LoVo (cell line): Measurements from ENCODE around the gene TAF4.

ENCODE experiments used
- DNase-seq: peaks from one replicate; pipeline ENCODE4 v3.0.0-alpha.2; 2016; ENCODE audit warnings: low spot score

TAF4 gene

DNA sequence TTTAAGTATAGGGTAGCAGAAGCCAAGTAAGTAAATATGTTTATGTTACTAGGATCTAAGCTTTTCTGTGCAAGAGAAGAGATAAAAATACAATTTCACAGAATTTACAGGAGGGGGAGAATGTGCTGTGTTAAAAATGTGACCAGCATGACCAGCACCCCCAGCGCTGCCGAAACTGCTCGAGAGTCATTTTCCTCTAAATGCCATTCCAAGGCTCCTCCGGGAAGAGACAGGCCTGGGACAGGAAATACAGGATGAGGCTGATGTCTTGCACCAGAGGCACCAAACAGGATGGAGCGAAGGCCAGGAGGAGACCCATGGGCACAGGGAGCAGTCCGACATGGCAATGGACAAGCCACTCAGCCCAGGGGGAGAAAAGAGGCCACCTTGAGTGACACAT, 21.1 kb downstream of the TAF4 start:
- DNase-seq, result no peak

DNA sequence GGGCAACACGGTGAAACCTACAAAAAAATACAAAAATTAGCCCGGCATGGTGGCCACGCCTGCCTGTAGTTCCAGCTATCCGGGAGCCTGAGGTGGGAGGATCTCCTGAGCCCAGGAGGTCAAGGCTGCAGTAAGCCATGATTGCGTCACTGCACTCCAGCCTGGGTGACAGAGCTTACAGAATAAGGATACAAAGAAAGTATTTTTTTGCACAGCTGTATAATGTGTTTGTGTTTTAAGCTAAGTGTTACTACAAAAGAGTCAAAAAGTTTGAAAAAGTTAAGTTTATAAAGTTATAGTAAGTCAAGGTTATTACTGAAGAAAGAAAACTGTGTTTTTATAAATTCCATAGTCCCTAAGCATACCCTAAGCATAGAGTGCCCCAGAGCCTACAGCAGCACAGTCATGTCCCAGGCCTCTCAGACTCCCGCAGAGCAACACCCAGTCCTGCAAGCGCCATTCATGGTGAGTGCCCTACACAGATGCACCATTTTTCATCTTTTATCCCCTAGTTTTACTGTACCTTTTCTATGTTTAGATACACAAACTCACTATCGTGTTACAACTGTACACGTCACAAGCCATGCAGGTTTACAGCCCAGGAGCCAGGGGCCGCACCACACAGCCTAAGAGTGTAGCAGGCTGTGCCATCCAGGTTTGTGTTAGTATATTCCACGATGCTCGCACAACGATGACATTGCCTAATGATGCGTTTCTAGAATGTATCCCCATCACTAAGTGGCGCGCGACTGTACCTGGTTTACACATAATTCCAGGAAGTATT, 22.4 kb downstream of the TAF4 start:
- no peak for DNase-seq

DNA sequence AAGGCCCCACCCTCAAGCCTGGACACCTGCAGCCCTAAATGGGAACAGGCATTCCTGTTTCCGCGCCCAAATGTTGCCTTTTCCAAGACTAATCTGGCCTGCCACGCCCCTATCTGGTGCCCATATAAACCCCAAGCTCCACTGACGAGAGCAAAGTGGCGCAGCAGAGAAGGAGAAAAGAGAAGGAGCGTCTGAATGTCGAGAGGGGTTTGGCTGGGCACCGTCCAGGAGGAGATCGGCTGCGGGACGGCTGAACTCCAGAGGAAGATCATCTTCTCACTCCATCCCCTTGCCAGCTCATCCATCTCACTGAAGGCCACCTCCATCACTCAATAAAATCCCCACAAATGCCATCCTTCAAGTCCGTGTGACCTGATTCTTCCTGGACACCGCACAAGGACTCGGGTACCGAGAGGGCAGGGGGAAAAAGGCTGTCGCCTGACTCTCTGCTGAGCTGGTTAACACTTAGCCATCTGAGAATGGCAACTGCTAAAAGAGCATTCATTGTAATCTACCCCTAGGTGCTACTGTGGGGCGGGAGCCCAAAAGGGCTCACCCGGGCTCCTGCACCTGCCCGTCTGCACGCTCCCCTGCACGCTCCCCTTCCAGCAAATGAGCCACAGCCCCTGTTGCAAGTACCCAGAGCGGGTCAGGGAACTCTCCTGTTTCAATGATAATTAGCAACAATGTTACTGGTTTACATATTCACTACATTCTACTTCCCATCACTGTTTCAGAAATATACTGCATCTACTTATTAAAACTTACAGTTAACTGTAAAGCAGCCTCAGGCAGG, 23.5 kb downstream of the TAF4 start:
- no peak for DNase-seq

GRCh38 chr20:62040933-62041332, 24.7 kb downstream of the TAF4 start:
- DNase-seq, result no peak

DNA sequence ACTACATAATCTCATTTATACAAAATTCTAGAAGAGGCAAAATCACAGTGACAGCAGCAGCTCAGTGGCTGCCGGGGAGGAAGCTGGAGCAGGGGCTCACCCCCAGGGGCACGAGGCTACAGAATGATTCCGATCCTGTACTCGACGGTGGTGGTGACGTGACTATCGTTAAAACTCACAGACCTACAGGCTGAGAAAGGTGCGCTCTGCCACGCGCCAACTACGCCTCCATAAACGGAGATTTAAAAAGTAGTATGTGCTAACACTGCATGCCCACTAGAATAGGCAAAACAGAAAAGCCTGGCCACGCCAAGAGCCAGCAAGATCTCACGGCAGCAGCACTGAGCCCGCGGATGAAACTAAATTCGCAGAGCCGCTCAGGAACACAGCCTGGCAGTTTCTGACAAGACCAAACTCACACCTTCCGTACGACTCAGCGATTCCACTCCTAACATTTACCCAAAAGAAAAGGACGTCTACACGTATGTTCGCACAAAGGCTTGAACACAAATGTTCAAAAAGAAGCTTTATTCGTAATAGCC, 25.2 kb downstream of the TAF4 start:
- DNase-seq, result no peak

GRCh38 chr20:62039738-62040137, 25.9 kb downstream of the TAF4 start:
- no peak for DNase-seq

GRCh38 chr20:62032609-62033368, 32.9 kb downstream of the TAF4 start:
- no peak for DNase-seq

GRCh38 chr20:62031462-62032092, 34.1 kb downstream of the TAF4 start:
- DNase-seq, result no peak

DNA sequence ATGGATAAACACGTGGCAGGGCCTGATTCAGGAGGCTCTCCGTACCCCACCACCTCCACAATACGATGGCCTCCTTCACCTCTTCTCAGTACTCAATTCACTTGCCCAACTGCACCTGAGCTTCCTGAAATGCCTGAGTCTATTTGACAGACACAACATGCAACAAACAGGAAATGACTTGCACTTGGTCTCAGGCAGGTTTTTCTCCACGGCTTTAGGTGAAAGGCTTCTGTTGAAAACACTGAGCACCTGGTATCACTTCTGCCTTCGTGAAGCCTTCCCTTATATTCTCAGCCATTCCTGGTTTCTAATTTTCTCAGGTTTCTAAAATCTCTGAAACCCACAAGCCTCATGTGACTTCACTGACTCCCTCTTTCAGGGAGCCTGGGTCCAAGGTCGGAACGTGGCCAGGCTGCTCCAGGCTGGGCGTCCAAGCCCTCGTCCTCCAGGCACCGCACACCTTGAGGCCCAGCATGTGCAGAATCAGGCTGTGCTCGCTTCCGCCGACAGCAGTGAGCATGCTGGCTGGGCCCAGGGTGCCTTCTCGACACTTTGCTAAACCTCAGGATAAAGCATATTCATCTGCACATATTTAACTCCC, 34.7 kb downstream of the TAF4 start:
- DNase-seq, result no peak

DNA sequence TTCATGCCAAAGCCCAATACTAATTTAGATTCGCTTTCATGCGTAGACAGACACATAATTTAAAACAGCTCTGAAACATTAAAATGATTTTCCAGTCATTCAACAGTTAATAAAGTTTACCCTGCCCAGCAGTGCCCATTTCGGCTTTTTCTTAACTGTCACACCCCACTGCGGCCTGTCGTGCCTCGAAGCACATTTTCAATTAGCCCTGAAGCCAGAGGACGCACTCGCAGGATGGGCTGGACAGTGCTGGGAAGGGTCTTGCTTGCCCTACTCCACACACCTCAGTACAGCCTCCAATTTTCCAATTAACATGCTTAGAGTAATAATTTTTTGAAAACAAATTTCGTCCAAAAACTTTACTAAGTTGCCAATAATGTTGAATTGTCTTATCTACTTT, 35.3 kb downstream of the TAF4 start:
- no peak for DNase-seq

- no peak for DNase-seq
These were observed 35.7 kb downstream of the TAF4 start for GRCh38 chr20:62029949-62030348.

DNA sequence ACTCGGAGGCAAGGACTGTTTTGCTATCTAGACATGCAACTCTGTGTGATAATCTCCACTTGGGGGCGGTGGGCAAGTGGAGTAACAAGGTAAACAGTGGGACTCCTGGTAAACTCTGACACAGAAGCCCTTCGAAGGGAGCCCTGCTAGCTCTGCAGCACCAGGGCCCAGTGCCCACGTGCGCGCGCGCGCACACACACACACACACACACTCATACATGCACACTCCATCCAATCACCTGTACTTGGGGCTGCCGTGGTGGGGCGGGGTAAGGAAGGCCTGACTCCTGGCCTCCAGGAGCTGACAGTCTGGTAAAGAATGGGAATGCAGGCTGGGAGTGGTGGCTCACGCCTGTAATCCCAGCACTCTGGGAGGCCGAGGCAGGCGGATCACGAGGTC, 36.4 kb downstream of the TAF4 start:
- DNase-seq, result no peak

DNA sequence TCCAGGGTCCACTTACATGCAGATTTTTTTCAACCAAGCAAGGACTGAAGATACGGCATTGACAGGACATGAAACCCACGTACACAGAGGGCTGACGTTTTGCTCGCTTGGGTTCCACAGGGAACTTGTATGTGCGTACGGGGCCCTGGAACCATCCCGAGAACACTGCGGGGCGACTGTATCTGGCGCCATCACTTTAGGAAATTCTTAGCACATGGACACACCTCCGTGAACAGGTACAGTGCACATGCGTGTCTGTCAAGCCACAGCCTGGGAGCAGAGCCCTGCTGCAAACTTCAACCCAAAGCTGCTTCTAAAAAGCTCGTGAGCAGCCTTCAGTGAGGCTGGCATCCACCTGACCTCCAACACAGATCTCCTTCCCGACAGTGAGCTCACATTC, 37.3 kb downstream of the TAF4 start:
- DNase-seq, result no peak

DNA sequence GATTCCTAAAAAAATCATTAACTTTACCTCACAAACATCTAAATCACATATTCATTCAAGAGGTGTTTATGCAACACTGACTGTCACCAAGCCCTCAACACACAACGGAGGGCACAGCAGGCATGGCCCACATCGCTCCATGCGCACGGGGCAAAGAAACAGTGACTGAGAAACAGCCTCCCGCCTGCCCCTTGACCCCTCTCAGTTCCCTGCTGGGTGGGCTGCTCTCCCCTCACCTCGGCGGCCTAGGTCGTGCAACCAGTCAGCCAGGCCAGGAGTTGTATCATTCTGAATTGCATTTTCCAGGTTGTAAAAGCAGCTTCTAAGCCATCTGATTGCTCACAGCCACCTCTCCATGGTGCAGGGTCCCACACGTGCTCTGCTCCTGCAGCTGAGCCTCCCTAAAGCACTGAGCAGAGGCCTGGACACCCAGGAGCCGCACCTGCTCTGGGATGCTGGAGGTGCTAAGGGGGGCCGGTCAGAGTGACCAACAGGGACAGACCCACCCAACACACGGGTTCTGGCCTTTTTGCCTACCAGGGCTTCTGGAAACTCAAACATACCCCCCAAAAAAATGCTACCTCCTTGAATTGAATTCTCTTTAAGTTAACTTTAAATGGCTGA, 37.9 kb downstream of the TAF4 start:
- no peak for DNase-seq

DNA sequence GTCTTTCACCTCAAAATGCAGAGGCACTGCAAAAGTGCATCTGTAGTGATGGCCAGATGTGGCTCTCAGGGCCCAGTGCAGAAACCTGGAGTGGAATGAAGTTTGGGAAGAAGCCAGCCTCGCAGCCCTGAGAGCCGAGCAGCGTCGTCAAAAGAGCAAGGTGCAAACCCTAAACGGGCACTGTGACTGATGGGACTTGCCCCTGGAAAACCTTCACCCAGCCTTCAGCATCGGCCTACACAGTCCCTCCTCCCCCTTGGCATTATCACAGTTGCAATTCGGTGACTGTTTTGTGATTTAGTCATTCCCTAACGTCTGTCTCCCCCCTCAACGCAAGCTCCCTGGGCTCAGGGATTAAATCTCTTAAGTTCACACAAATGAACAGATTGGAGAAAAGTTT, 38.6 kb downstream of the TAF4 start:
- DNase-seq, result no peak

DNA sequence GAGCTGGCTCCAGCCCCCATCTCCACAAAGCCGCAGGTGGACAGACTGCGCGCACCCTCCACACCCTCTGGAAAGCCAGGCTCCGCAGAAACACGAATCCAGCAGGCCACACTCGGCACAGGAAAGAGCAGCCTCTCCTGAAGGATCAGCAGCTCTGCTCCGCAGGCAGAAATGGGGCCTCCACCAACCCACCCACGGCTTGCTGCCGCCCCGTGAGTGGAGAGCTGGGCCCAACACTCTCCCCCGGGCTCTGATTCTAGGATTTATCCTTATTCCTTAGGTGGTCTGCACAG, 39.2 kb downstream of the TAF4 start:
- DNase-seq, result no peak

GRCh38 chr20:62025832-62026563, 39.7 kb downstream of the TAF4 start:
- no peak for DNase-seq

GRCh38 chr20:62025394-62025793, 40.3 kb downstream of the TAF4 start:
- no peak for DNase-seq

- no peak for DNase-seq
These were observed 41.7 kb downstream of the TAF4 start for GRCh38 chr20:62023935-62024334.

GRCh38 chr20:62022575-62023139, 43.0 kb downstream of the TAF4 start:
- no peak for DNase-seq
